B cell (primary cell): ENCODE measurements around the gene AGBL4.

Experiments
- EZH2 ChIP-seq: IDR thresholded peaks from 2 replicates; pipeline ENCODE4 v1.6.1; 2012; ENCODE audit warnings: borderline replicate concordance, low read depth, mild to moderate bottlenecking, moderate library complexity, low read length; ENCODE audit not compliant: insufficient read depth, poor library complexity, severe bottlenecking
- TF ChIP-seq, protein P1 (sequence below): fragments of 200-600 bp; IDR thresholded peaks from one replicate; pipeline ENCODE4 v1.8.0; 2022; ENCODE audit warnings: antibody characterized with exemption, mild to moderate bottlenecking

DNA sequence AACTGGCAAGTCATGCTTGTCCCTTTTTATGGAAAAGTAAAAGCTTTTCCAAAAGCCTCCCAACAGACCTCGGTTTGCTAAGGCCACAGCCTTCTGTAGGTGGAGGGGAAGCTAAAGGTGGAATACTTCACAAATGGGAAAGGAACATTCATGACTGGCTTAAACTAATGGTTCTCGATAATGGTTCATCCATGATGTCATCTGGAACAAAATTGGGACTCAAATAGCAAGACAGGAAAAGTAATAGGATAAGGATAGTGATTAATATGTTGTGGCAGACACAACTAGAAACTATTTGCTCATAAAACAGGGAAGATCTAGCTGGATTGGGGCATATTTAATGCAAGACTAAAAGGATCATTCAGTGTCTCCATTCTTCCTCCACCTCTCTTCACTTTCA lies 1535.0 kb downstream of the AGBL4 start:
- TF ChIP-seq, protein P1, sequence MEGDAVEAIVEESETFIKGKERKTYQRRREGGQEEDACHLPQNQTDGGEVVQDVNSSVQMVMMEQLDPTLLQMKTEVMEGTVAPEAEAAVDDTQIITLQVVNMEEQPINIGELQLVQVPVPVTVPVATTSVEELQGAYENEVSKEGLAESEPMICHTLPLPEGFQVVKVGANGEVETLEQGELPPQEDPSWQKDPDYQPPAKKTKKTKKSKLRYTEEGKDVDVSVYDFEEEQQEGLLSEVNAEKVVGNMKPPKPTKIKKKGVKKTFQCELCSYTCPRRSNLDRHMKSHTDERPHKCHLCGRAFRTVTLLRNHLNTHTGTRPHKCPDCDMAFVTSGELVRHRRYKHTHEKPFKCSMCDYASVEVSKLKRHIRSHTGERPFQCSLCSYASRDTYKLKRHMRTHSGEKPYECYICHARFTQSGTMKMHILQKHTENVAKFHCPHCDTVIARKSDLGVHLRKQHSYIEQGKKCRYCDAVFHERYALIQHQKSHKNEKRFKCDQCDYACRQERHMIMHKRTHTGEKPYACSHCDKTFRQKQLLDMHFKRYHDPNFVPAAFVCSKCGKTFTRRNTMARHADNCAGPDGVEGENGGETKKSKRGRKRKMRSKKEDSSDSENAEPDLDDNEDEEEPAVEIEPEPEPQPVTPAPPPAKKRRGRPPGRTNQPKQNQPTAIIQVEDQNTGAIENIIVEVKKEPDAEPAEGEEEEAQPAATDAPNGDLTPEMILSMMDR = no peak
- no peak for TF ChIP-seq EZH2
